DOHH2 (cell line): ENCODE results near the gene CCDC154.

Experiments
- CTCF ChIP-seq: fragments of 200-600 bp; sonication (generic); IDR thresholded peaks from one replicate; pipeline ENCODE4 v1.5.1; 2014; ENCODE audit warnings: antibody characterized with exemption, mild to moderate bottlenecking, low read depth, low read length; ENCODE audit not compliant: poor library complexity, severe bottlenecking
- EZH2phosphoT487 ChIP-seq: fragments of 200-600 bp; sonication (generic); IDR thresholded peaks from 2 replicates; pipeline ENCODE4 v1.6.1; 2017; ENCODE audit warnings: borderline replicate concordance, mild to moderate bottlenecking, antibody characterized with exemption, low read length, moderate library complexity, mixed read lengths

GRCh38 chr16:1439058-1439698 lies 5.2 kb downstream of the CCDC154 start:
- TF ChIP-seq CTCF, result no peak
- no peak for TF ChIP-seq EZH2phosphoT487
